Measurements from ENCODE around the gene ZBTB46.
"Not testable (repeated sequence)": the region's sequence is repeated elsewhere in the genome, so short reads cannot be mapped to it uniquely, and the experiment has no call there.

The ZBTB46 gene

GRCh38 chr20:63858393-63859165 is 27.5 kb upstream of the ZBTB46 start:
- no peak for DNase-seq (ENCODE audit: low read depth in 2 of 2)

GRCh38 chr20:63857764-63858392 is 26.8 kb upstream of the ZBTB46 start:
- no peak for DNase-seq (ENCODE audit: low read depth in 2 of 2)

GRCh38 chr20:63856098-63856511 is 25.0 kb upstream of the ZBTB46 start:
- DNase-seq (ENCODE audit: low read depth in 2 of 2) = no peak

- DNase-seq (ENCODE audit: low read depth in 2 of 2) = no peak
These were observed 24.5 kb upstream of the ZBTB46 start for GRCh38 chr20:63855363-63856097.

- no peak for DNase-seq (ENCODE audit: low read depth in 2 of 2)
These were observed 23.8 kb upstream of the ZBTB46 start for GRCh38 chr20:63854766-63855362.

GRCh38 chr20:63854069-63854765 is 23.2 kb upstream of the ZBTB46 start:
- DNase-seq (ENCODE audit: low read depth in 2 of 2) = no peak

- DNase-seq (ENCODE audit: low read depth in 2 of 2) = not testable (repeated sequence)
These were observed 22.6 kb upstream of the ZBTB46 start for GRCh38 chr20:63853733-63854068.

GRCh38 chr20:63851548-63851943 is 20.5 kb upstream of the ZBTB46 start:
- DNase-seq (ENCODE audit: low read depth in 2 of 2) = not testable (repeated sequence)

GRCh38 chr20:63850689-63851547 is 19.9 kb upstream of the ZBTB46 start:
- DNase-seq (ENCODE audit: low read depth in 2 of 2) = no peak

- DNase-seq (ENCODE audit: low read depth in 2 of 2) = no peak
These were observed 17.2 kb upstream of the ZBTB46 start for GRCh38 chr20:63848003-63848911.

- DNase-seq (ENCODE audit: low read depth in 2 of 2) = no peak
These were observed 16.4 kb upstream of the ZBTB46 start for GRCh38 chr20:63847237-63848002.

- no peak for DNase-seq (ENCODE audit: low read depth in 2 of 2)
These were observed 15.8 kb upstream of the ZBTB46 start for GRCh38 chr20:63846888-63847236.

GRCh38 chr20:63846128-63846771 is 15.2 kb upstream of the ZBTB46 start:
- DNase-seq (ENCODE audit: low read depth in 2 of 2) = no peak

GRCh38 chr20:63844511-63844991 is 13.5 kb upstream of the ZBTB46 start:
- no peak for DNase-seq (ENCODE audit: low read depth in 2 of 2)

GRCh38 chr20:63843778-63844177 is 12.7 kb upstream of the ZBTB46 start:
- no peak for DNase-seq (ENCODE audit: low read depth in 2 of 2)

GRCh38 chr20:63843222-63843621 is 12.2 kb upstream of the ZBTB46 start:
- no peak for DNase-seq (ENCODE audit: low read depth in 2 of 2)

- no peak for DNase-seq (ENCODE audit: low read depth in 2 of 2)
These were observed 11.2 kb upstream of the ZBTB46 start for GRCh38 chr20:63842258-63842657.

- no peak for DNase-seq (ENCODE audit: low read depth in 2 of 2)
These were observed 9.4 kb upstream of the ZBTB46 start for GRCh38 chr20:63840405-63840828.

Measured in stimulated activated CD4-positive, alpha-beta T cell treated with anti-CD3 and anti-CD28 coated beads, Interleukin-1b, Interleukin-23, amount 100 ng/mL, for 4 hours (primary cell).